Measurements from ENCODE around the gene ANKH.

The ANKH gene

DNA sequence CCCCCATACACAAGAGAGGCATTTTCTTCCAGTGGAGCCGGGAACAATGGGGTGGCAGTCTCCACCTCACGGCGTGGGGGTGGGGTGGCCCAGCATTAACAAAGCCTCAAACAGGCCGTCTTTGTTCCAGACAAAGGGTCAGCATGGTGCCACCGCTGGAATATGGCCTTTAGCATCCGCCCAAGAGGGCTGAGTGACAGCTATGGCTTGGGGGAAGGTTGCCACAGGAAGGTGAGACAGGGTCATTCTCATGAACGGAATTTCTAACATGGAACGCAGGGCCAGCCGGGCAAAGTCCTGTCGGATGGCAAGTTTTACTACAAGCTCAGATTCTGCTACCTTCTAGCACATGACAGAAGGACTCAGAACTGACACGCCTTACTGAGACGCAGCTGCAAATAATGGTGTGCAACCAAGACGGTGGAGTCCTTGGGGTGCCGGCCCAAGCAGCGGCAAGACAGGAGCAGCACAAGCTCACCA lies 143.1 kb downstream of the ANKH start:
- H3K4me3 ChIP-seq: no peak overlapping the region

GRCh38 chr5:14727928-14728458 lies 143.6 kb downstream of the ANKH start:
- Histone ChIP-seq H3K27ac (peak overlapping the region in 2 of 21 experiments; percentile 11 to 46), H3K4me3 (no peak overlapping the region)

More for the DNA sequence above, 143.1 kb downstream of the ANKH start:
- H3K27ac ChIP-seq: no peak overlapping the region

DNA sequence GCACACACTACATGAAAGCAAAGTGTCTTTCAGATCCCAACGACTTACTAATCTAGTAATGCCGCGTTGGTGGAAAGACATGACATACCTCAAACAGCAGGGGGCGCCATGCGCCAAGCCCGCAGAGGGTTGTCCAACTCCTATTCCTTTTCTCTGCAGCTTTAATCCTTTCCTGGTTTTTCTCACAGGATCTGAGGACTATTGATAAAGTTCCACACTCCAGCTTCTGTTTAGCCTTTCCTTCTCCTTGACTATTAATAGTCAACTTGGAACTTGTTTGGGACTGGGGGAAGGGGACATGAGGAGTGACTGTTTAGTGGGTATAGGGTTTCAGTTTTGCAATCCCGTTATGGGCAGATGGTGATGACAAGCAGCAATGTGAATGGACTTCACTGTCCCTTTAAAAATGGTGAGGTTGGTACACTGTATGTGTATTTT lies 144.1 kb downstream of the ANKH start:
- Histone ChIP-seq H3K27ac (peak overlapping the region in 2 of 21 experiments; percentile 11 to 46), H3K4me3 (no peak overlapping the region)

DNA sequence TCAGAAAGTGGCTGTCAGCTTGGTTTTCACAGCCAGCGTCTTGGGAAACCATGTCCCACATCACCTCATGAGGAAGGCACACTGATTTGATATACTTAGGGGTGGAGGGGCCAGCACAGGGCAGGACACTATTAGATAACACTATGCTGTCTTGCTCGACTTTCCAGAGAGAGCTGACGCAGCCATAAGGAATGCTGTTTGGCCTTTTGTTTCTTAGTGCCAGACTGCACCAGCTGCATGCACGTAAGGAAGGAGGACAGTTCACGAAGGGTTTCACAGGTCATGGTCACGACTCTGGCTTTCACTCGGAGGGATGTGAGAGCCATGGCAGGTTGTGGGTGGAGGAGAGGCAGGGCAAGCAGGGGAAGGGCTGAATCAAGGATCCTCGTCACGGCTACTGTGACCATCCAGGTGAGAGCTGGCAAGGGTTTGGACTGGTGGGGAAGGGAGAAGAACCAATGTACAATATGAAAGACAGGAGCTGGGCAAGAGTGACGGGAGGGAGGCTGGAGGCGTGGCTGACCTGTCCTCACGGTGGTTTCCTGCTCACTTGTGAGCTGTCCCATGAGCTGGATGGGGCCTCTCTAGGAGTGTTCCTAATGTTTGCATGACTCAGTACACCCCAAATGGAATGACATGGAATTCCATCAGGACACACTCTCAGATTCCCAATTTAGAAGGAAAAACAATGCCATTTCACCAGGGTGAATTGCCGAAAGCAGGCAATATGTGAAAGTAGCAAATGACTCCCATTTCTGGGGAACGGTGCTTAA lies 145.3 kb downstream of the ANKH start:
- Histone ChIP-seq H3K27ac (no peak overlapping the region), H3K4me3 (no peak overlapping the region)

DNA sequence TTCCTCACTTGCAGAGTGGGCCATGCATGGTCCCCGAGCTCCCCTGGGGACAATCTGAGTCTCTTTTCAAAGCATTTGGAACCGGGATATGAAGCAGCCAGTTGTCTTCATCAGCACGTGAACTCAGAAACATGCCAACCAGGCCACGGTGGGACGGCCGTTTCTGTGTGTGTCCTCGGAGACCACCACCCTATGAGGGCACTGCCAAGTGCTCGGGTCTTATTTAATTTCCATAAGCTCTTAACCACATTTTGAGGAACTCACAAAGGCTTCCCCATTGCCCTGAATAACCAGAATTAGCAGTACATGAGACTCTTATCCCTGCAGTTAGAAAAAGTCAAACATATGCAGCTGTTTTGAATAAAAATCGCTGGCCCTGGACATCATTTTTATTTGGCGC lies 146.9 kb downstream of the ANKH start:
- Histone ChIP-seq H3K27ac (no peak overlapping the region), H3K4me3 (no peak overlapping the region)

DNA sequence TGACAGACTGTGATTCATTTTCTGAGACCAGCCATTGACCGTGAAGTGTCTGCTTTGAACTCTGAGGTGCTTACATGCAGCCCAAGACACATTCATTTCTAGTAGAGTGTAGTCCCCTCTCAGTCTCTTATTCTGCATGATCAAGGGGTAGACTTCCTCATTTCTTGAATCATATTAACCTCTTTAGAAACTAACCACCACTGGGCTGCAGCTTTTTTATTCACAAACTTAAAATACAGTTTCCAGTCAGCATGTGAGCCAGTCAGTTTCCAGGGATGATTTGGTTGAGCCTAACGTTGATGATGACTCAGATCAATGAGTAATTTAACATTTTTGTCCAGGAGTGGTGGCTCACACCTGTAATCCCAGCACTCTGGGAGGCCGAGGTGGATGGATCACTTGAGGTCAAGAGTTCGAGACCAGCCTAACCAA lies 147.9 kb downstream of the ANKH start:
- Histone ChIP-seq H3K4me3 (no peak overlapping the region), H3K27ac (no peak overlapping the region)

DNA sequence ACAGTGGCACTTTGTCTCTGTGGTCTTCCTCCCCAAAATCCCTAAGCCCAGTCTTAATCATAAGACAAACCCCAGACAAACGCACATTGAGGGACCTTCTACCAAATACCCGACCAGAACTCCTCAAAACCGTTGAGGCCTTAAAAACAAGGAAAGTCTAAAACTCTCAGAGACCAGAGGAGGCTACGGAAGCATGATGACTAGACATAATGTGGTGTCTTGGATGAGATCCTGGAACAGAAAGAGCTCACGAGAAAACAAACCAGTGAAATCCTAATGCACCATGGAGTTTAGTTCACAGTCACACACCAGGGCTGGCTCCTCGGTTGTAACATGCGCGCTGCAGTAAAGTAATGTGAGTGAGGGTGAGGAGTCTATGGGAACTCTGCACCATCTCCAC lies 148.7 kb downstream of the ANKH start:
- no peak overlapping the region for H3K27ac ChIP-seq
- no peak overlapping the region for H3K4me3 ChIP-seq

- Histone ChIP-seq H3K27ac (no peak overlapping the region), H3K4me3 (no peak overlapping the region)
These were observed 149.5 kb downstream of the ANKH start for GRCh38 chr5:14721990-14722656.

GRCh38 chr5:14720236-14720923 lies 151.2 kb downstream of the ANKH start:
- H3K4me3 ChIP-seq: no peak overlapping the region
- no peak overlapping the region for H3K27ac ChIP-seq

GRCh38 chr5:14718778-14719177 lies 152.8 kb downstream of the ANKH start:
- Histone ChIP-seq H3K27ac (no peak overlapping the region), H3K4me3 (no peak overlapping the region)

DNA sequence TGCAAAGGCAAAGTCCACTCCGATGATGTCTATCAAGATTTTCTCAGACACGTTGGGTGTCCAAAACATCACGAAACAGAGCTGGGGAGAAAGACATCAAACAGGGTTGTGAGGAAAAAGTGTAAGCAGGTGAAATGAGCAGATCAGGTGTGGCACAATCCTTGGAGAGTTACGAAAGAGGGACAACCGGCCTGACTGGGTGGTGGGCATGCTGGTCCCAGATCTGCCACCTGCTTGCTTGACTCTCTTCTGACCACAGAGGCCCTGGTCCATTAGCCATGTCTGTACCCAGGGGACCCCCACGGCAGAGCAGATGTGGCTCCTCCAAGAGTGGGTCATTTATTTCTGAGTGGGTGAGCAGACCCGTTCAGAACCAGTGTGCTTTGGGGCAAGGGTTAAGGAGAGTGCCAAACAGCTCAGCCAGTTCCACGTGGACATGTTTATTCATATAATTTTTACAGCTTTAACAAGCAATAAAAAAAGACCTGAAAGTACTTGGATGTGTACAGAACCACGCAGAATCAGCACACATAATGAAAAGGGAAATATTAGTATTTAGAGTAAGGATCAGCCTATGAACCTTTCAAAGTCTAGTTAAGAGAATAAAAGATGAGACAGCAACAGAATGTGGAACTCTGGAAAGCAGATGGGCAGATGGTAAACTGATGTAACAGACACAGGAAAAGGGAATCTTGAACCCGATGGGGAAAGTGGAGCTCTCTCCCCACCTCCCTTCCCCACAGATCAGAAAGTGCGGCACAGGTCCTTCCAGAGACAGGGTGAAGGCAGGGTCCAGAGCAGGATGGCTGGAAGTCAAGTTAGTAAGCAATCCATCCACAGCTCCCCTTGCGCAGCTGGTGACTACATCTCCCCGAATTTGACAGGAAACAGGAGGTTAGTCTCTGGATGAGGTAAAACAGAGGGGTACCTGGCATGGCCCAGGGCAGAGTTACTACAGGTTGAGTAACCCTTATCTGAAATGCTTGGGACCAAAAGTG lies 154.5 kb downstream of the ANKH start:
- H3K27ac ChIP-seq: peak overlapping the region in 4 of 21 experiments; percentile 1 to 42 (median 10)
- no peak overlapping the region for H3K4me3 ChIP-seq

DNA sequence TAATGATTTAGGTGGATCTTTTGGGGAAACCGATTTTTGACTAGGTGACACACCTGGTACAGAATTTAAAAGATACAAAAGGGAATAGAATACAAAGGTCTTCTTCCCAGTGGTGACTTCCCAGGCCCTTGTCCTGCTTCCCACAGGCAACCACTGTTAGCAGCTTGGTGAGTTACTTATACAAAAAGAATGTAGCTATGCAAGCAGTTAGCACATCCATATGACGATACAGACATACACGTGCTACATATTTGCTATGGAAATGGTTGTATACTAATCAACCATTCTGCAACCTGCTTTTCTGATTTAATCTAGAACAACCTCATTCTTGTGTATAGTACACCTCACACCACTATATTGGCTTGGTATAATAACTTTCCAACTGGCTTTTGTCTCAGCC lies 156.1 kb downstream of the ANKH start:
- no peak overlapping the region for H3K27ac ChIP-seq
- no peak overlapping the region for H3K4me3 ChIP-seq

DNA sequence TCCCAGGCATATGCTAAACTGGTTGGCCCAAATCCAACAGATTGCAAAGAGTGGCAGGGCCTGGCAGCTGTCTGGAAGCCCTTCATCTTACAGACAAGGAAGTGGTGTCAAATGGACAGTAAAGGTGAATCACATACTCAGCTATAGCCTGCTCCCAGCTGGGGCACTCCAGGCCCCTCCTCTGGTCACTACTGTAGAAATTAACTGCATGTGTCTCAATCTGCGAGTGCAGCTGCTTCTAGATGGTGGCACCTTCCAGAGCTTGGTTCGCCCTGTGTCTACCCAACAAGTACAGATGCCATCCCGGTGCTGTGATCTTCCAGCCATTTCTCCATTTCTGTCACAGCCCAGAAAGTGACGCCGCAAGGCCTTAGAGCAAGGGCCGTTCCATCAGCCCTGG lies 156.9 kb downstream of the ANKH start:
- H3K4me3 ChIP-seq: no peak overlapping the region
- H3K27ac ChIP-seq: peak overlapping the region in 2 of 21 experiments; percentile 30 to 55

DNA sequence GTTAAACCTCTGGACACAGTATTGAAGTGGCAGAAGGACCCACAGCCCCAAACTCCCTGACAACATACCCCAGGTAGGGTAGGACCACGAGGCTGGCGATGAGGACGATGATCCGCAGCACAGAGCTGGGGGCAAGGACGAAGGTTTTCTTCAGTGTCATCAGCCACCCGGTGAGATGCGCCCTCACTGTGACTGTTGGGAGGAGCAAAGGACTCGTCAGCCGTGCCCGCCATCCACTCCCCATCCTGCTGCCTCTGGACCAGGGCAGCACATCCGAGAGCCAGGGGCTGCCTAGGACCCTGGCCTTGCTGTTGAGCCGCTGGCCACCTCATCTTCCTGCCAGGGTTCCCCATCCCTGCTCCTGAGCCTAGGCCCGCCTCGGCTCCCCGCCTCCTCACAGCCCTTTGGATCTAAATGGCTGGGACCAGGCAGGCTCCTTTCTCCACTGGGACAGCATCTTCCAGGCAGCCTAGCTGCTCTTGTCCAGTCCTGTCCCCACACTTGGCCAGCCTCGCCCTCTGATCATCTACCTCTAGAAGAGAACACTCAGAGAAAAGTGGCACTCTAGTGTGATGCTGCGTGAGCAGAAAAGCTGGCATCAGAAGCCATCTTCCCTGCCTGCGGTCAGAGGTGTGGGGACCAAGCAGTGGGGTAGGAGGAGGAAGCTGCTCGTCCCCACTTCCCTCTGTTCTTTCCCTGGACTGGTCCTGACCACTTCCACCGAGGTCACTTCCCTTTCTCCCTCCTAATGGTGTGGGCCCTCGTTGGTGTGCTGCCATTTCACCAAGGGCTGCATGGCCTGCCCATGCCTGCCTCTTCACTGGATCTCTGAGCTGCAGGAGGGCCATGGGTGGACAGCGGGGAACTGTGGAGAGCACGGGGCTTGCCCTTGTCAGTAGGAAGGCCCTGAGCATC lies 157.8 kb downstream of the ANKH start:
- H3K27ac ChIP-seq: peak overlapping the region in 3 of 21 experiments; percentile 30 to 55 (median 38)

DNA sequence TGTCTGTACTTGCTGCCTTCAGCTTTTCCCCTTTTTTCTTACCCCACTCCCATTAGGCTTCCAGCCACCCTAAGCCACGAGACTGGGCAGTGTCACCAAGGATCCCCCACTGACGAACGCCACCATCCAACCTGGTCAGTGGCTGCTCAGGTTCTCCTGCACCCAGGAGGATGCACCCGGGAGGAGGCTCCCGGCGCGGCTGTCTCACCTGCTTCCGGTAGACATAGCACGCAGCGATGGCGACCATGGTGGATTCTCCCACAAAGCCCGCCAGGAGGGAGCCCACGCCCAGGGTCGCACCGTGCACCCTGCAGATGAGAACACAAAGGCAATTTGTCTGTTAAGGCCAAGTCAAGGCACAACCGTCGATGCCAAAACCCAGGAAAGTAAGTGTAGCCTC lies 158.9 kb downstream of the ANKH start:
- no peak overlapping the region for H3K27ac ChIP-seq

More for the DNA sequence above, 157.8 kb downstream of the ANKH start:
- H3K4me3 ChIP-seq: no peak overlapping the region

DNA sequence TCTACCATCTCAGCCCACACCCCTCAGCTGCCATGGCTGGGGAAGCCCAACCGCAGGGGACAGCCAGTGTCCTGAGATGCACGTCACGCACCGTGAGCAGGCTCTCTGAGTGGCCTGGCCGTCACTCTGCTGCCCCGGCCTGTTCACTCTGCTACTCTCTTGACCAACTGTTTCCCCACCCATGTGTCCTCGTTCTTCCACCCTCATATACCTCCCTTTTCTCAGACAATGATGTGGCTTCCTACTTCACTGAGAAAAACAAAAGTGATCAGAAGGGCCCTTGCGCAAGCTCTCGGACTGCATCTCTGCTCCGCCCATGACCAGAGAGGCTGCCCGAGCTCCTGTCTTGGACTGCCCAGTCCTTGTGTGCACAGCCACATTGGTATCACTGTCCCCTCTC lies 159.4 kb downstream of the ANKH start:
- Histone ChIP-seq H3K4me3 (no peak overlapping the region), H3K27ac (no peak overlapping the region)

More for the DNA sequence above, 158.9 kb downstream of the ANKH start:
- H3K4me3 ChIP-seq: no peak overlapping the region

GRCh38 chr5:14710313-14710994 lies 161.1 kb downstream of the ANKH start:
- no peak overlapping the region for H3K27ac ChIP-seq
- no peak overlapping the region for H3K4me3 ChIP-seq

All from skin epidermis (tissue), 12 donors.